ENCODE measurements around the gene KIF22. TPM values are rescaled to one million over a fixed set of nuclear protein-coding genes. Genes with fewer than 3 reads are reported as not detected.

KIF22 gene
- total and polyA plus RNA-seq, 11 donors = 12.2 to 91.2 (median 32.2) TPM

GRCh38 chr16:29820730-29821642 is 30.4 kb downstream of the KIF22 start:
- Histone ChIP-seq H3K9me3 (no peaks in the 10 kb centered on the region), H3K27me3 (no peaks in the 10 kb centered on the region), H3K36me3 (peaks cover 0 to 25% (median 15%) of the 10 kb centered on the region in 9 donors), H3K4me3 (peak overlapping the region; percentile 21 to 94 (median 73)), H3K27ac (peak overlapping the region; percentile 74 to 96 (median 88)), H3K4me1 (peaks cover 3 to 87% (median 66%) of the 10 kb centered on the region in 12 donors)
- intact Hi-C loops (cut with DNase I) = loop anchor here in 3 of 10 donors (2.0 to 5.0 kb wide), 3 partner anchors 30 to 41 kb away; partner anchors contain the start of genes CDIPT (in 1 of the 3) and KIF22 (in 1 of the 3)
- TF ChIP-seq POLR2A (IDR thresholded peaks at IDR 0.05) = no peak
- TF ChIP-seq, protein P1, sequence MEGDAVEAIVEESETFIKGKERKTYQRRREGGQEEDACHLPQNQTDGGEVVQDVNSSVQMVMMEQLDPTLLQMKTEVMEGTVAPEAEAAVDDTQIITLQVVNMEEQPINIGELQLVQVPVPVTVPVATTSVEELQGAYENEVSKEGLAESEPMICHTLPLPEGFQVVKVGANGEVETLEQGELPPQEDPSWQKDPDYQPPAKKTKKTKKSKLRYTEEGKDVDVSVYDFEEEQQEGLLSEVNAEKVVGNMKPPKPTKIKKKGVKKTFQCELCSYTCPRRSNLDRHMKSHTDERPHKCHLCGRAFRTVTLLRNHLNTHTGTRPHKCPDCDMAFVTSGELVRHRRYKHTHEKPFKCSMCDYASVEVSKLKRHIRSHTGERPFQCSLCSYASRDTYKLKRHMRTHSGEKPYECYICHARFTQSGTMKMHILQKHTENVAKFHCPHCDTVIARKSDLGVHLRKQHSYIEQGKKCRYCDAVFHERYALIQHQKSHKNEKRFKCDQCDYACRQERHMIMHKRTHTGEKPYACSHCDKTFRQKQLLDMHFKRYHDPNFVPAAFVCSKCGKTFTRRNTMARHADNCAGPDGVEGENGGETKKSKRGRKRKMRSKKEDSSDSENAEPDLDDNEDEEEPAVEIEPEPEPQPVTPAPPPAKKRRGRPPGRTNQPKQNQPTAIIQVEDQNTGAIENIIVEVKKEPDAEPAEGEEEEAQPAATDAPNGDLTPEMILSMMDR (IDR thresholded peaks at IDR 0.05) = no peak
- ATAC-seq (peak in 3 of 4 donors; percentile 2 to 5 (median 2)), DNase-seq (peak in 4 of 5 donors; percentile 37 to 56 (median 52))
- 34 to 47% (median 42%) methylated on average over 7 to 11 of the region's 11 CpGs for WGBS, 4 donors

GRCh38 chr16:29821643-29822115 is 31.1 kb downstream of the KIF22 start:
- peaks cover 3 to 93% (median 70%) of the 10 kb centered on the region in 12 donors for H3K4me1 ChIP-seq
- H3K9me3 ChIP-seq = no peaks in the 10 kb centered on the region
- no peaks in the 10 kb centered on the region for H3K27me3 ChIP-seq
- peak overlapping the region in 11 of 12 donors; percentile 51 to 94 (median 73) for H3K4me3 ChIP-seq
- peak overlapping the region; percentile 74 to 96 (median 88) for H3K27ac ChIP-seq
- WGBS, 4 donors = 46 to 66% (median 62%) methylated on average over 7 of the region's 7 CpGs
- intact Hi-C loops (cut with DNase I) = loop anchor here in 3 of 10 donors (2.0 to 5.0 kb wide), 3 partner anchors 29 to 41 kb away; partner anchors contain the start of genes CDIPT (in 1 of the 3) and KIF22 (in 1 of the 3)
- no peak for TF ChIP-seq POLR2A (IDR thresholded peaks at IDR 0.05)
- TF ChIP-seq, protein P1 (IDR thresholded peaks at IDR 0.05) = no peak
- peak in 3 of 5 donors; percentile 33 to 54 (median 39) for DNase-seq
- peak in 1 of 4 donors; percentile 23 for ATAC-seq
- peaks cover 0 to 28% (median 15%) of the 10 kb centered on the region in 9 donors for H3K36me3 ChIP-seq

GRCh38 chr16:29824589-29825144 is 34.1 kb downstream of the KIF22 start:
- H3K27me3 ChIP-seq = no peaks in the 10 kb centered on the region
- intact Hi-C loops (cut with DNase I) = loop anchor here in 1 of 10 donors (5.0 kb wide), 1 partner anchor 38 kb away; the partner anchor contains the start of gene CDIPT
- ATAC-seq (peak in 3 of 4 donors; percentile 13 to 42 (median 30)), DNase-seq (no peak)
- H3K4me1 ChIP-seq = peaks cover 0 to 80% (median 58%) of the 10 kb centered on the region in 12 donors
- TF ChIP-seq, protein P1 (IDR thresholded peaks at IDR 0.05) = no peak
- no peak for TF ChIP-seq POLR2A (IDR thresholded peaks at IDR 0.05)
- 46 to 74% (median 58%) methylated on average over 7 of the region's 7 CpGs for WGBS, 4 donors
- H3K9me3 ChIP-seq = no peaks in the 10 kb centered on the region
- peaks cover 0 to 18% (median 0%) of the 10 kb centered on the region in 9 donors for H3K36me3 ChIP-seq
- peak overlapping the region; percentile 59 to 91 (median 78) for H3K27ac ChIP-seq
- H3K4me3 ChIP-seq = peak overlapping the region in 6 of 12 donors; percentile 1 to 32 (median 11)

Measured in heart left ventricle (tissue), 16 donors.